Fibroblast of upper back skin (primary cell): Measurements from ENCODE around the gene IFTAP.

Experiments used
- DNase-seq: peaks from one replicate; pipeline ENCODE4 v3.0.0-alpha.2; 2013

Gene IFTAP

DNA sequence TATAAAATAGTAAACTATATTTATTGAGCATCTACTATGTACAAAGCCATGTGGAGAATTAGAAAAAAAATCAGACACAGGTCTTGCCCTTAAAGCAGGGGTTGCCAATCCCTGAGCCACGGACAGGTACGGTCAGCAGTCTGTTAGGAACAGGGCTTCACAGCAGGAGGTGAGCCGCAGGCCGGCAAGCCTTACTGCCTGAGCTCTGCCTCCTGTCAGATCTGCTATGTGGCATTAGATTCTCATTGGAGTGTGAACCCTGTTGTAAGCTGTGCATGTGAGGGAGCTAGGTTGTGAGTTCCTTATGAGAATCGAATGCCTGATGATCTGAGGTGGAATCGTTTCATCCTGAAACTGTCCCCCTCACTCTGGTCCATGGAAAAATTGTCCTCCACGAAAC lies 5.9 kb downstream of the IFTAP start:
- no peak for DNase-seq

DNA sequence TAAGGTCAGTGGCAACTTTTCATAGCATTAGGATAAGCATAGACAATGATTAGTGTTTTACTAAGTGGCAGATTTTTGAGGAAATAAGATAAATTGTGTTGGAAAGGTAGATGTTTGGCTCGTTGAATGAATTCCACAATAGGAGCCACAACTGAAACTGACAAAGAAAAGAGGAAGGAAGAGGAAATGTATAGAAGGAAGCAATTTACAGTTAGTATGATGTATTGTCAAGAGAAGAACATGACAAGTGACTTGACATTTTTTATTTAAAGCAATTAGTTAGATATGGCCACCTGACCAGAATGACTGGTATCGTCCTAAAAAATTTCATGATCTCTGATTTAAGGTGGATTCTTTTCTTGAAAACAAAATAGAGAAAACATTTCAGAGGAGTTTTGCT lies 6.9 kb downstream of the IFTAP start:
- DNase-seq, result no peak

DNA sequence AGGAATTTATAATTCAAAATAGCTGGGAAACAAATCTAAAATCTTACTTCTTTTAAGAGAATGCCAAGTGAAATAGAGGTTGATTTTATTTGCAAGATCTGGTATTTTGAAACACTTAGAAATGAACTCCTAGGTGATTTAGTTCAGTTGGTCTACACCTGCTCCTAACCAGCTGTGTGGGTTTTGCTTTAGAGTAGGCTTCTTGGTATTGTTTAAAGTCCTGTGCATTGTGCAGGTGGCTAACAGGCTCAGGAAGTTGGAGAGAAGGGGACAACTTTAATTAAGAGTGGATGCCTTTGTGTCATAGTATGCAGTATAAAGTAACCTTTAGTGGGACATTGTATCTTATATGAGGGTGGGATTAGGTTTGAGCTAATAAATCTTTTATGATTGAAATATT lies 7.8 kb downstream of the IFTAP start:
- no peak for DNase-seq

DNA sequence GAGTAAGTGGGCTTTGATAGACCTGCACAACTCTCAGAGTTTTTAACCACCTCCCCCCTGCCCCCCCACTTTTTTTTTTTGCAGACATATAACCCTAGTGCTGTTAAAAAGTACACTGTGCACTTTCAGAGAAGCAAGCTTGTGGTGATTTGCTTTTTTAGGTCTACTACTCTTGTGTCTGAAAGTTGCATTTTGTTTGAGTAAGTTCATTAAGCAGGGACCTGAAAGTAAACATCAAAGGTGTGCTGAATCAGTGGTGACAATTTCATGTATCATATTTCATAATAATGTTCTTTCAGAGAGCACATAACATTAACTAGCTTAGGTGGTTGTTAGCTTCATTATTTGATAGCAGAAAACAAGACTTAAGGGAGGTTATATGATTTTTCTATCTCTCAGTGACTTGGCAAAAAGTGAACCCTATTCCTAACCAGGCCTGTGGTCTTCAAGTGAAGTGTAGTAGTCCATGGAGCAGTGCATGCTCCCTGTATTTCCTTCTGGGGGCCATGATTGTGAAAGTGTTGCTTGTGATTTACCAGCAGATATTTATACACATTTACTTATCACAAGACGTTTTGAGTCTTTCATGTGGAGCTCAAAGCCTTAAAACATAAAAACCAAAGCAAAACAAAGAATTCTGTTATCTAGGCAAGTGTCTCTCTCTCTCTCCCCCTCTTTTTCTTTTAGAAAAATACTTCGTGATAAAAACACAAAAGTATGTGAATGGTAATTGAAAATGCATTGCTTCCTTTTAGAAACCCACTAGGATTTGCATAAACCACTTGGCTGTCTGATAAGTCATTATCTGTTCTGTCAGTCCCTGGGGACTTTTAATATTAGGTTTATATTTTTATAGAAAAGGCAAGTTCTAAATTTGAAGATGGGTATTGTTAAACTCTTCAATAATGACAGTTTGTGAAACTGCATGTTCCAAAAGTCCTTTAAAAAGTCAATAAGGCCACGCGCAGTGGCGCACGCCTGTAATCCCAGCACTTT lies 11.2 kb downstream of the IFTAP start:
- DNase-seq, result no peak

DNA sequence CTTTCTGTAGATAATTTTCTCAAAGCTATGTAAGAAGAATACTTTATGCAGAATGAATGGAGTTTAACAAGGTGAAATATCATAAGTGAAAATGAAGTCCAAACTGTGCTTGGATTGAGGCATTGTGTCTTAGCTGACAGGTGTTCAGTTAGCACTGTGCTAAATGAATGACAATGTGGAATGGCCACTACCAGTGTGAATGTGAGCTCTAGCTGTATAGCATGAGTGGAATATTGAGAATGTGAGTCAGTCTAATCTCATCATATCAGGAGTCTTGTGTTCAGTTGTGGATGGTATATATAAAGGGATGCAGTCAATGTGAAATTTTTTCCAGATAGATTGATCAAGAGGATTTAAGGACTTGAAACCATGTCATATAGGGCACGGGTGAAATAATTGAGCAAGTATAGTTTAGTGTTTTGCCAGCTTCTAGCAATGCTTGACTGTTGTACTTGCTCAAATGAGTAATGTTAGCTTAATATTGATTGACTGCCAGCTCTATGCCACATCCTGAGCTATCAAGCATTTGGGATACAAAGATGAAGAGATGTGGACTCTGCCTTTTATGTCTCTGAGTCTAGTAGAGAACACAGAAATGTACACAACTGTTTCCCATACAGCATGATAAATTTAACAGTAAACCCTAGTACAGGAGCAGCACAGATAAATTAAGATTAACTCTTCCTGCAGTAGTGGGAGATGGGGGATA lies 14.3 kb downstream of the IFTAP start:
- DNase-seq, result no peak

DNA sequence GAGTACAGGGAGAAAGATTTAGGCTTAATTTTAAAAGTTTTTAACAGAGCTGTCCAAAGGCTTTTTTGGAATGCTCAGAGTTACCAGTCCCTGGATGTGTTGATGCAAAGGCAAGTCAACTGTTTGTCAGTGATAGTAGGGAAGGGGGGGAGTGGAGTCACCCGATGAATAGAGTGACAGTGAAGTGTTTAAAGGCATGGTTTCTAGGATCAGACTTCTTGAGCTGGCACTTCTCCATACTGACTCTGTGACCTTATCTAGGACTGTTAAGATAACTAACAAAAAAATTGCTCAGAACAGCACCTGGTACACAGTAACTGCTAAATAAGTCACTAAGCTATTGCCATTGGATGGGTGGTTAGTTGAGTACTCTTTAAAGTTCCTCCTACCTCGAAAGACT lies 15.1 kb downstream of the IFTAP start:
- no peak for DNase-seq

DNA sequence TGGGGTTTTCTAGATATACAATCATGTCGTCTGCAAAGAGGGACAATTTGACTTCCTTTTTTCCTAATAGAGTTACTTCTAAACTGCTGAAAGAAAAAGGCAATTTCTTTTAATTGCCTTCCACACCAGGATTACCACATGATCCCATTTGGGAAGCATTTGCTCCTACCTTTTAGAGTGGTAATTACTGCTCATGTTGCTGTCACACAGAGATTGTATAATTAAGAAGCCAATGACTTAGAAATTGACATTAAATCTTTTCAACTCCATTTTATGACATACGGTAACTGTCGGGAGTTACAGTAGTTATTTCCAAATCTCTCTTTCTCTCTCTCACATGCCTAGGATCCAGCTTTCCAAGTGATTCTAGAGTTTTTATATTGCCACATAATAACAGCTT lies 21.5 kb downstream of the IFTAP start:
- DNase-seq, result no peak

DNA sequence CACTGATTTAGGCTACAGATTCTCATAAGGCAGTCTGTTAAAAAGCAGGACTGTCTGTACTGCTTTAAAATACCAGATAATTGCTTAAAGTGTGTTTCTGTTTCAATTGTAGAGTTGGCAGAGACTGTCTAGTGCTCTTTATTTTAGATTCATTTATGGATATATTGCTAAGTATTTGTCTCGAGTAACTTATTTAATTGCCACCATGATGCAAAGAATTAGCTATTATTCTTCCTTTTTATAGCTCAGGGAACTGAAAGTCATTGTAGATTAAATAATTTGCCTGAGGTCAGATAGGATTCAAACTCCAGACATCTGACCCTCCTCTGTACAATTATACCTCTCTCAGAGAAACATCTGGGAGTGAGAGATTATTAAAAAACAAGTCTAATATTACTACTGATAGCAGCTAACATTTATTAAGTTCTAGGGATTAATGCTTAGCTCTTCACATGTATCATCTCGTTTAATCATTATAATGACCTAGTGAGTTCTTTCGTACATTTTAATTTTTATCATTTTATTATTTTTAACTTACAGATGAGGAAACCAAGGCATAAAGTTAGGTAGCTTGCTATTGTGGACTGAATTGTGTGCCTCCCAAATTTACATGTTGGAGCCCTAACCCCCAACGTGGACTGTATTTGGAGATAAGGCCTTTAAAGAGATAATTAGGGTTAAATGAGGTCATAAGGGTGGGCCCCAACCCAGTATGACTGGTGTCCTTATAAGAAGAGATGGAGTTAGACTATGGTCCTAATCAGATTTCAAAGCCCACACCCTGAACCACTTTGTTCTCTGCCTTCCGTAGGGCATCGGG lies 23.5 kb downstream of the IFTAP start:
- DNase-seq, result no peak

DNA sequence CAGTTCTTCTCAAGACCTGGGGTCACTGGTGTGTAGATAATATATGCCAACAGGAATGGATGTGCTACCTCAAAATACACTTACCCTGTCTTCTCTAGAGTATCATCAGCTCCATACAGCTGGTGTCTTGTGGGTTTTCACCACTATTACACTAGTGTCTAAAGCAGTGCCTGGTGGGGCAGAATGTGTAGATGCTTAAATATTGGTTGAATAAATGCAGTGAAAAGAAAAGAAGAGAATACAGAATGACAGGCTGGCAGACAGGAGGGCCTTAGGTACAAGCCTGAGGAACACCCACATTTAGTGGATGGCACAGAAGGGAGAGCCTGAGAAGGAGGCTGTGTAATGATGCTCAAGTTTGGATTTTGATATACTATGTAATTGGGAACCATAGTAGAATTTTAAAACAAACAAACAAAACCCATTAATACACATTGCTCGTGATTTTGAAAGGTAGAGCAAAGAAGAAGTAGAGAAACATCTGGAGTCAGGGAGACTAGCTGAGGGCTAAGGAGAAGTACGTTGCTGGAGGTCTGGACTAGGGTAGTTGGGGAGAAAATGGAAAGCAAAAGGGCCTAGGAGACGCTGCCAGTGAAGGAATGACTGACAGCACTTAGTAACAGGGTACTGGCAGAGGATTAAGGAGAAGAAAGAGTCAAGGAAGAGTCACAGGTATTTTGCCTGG lies 24.2 kb downstream of the IFTAP start:
- no peak for DNase-seq

DNA sequence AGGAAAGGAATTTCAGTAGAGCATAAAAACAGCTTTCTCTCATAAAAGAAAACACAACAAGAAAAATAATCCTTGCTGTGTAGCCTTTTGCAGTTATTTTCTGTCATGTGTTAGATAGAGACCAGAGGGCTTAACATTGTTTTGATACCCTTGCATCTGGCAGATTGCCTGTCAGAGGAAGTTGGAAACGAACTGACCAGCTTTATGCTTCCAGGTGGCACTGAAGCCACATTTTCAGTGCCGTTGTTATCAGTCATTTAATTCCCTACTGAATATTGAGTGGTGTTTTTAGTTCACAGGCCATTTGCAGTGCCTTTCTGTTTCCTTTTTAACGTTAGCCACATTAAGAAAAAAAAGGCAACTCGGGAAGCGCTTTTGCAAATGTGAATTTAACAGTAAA lies 25.2 kb downstream of the IFTAP start:
- DNase-seq, result no peak

DNA sequence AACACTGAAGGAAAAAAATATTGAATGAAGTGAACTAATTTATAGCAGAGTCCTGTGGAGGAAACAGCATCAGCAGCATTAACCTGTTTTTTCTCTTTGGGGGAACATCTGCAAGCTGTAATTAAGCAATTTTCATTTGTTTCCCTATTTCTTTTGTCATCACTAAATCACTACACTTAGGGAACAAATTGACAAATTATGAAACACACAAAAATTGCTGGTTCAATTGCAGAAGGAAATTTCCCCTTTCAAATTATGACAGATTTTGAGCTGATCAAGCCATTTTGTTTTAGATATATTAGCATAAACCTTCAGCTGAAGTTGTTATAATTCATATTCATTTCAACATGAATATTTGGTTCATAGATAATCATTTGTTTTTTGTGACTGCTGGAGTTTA lies 25.9 kb downstream of the IFTAP start:
- no peak for DNase-seq

DNA sequence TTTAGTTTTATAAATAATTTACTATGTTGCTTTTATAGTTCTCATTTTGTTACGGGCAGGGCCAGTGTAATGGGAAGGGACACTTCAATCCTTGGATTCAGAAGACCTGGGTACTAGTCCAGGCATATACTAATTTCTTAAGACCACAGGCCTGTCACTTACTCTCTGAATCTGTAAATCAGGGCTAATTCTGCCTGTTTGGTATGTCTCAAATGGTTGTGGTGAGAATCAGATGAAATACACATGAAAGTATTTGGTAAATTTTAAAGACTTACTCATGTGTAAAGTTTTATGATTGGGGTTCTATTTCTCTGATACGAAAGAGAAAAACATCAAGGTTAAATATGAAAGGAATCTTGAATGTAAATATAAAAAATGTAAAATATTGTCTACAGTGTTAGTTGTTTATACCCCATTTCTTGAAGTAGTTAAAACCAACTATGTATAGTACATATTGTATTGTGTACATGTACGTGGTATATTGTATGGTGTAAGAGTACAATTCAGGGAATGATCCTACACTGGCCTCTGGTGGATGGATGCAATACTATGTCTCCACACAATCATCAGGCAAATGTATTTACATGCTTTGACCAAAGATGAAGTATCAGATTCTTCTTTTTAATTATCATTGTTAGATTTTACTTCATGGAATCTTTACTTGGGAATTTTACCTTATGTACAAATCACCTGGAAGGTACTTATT lies 28.3 kb downstream of the IFTAP start:
- DNase-seq, result peak; percentile 51

DNA sequence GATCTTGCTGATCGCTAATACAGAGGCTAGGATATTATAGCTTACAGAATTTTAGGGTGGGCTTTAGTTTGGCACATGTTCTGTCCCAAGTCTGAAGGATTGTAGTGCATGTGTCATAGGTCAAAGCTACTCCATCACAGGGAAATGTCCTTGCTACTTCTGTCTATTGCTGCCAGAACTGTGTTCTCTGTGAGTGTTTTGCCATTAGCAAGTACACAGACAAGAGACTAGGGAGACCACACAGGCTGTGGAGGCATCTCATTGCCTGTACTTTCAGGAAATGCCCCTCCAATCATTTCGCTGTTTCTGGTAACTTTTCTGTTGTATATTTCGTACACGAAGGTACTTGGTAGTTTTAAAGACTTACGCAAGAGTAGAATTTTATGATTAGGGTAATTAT lies 29.2 kb downstream of the IFTAP start:
- DNase-seq, result no peak

DNA sequence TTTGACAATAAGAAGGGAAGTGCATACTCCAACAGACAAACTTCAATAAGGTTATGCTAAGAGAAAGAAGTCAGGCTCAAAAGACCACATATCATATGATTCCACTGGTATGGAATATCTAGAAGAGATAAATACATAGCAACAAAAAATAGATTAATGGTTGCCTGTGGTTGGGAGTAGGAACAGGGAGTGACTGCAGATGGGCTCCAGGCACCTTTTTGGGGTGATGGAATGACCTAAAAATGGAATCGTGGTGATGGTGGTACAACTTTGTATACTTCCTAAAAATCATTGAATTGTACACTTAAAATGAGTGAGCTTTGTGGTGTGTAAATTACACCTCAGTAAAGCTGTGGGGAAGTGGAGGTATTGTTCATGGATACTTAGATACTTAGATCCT lies 32.7 kb downstream of the IFTAP start:
- DNase-seq, result no peak

DNA sequence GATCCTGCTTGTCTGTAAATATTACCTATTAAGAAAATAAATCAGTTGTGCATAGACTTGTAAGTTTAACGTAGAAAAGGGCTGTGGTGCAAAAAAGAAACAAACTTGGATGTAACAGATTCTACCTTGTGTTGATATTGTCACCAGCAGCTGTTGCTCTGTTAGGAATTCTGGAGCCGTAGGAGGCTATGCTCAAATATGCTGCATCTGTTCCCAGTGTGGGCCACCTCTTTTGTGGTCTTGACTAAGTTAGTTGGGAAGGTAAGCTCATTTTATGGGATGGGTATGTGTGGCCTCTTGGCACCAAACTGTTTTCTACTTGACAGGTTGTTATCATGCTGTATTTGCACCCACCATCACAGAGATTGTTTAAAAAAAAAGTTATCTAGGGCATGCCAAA lies 33.2 kb downstream of the IFTAP start:
- no peak for DNase-seq

DNA sequence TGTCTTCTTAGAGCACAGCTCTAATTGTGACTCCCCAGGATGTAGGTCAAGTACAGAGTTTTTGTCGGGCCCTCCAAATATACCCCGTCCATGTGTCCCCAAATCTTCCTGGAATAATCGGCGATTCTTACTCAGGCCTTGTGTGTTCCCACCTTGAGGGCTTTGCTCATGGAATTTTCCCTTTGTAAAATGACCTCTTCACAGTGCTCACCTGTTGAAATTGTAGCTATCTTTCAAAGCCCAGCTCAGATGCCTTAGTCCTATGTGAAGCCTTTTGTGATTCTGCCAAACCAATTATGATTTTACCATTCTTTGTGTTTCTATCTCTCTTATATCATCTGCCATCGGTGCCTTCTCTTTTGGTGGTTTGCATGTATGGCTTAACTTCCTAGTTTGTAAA lies 33.8 kb downstream of the IFTAP start:
- no peak for DNase-seq

DNA sequence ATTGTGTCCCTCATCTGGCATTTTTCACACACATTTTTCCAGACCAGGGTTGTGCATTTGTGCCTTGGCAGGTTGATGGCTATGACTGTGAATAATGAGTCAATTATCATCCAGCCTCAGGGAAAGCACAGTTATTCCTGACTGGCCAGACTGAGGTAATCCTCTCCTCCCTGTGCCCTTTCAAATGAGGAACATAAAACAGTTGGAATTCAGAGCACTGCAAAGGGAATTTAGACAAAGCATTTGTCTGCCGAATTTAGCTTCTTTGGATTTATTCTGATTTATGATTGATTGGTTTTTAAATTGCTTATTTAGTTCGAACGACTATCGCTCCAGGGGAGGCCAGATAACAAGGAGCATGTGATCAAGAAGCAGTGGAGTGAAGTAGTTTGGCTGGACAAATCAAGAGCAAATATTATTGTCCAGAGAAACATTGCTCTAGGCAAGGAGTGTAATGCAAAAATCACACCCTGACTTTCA lies 34.5 kb downstream of the IFTAP start:
- no peak for DNase-seq

DNA sequence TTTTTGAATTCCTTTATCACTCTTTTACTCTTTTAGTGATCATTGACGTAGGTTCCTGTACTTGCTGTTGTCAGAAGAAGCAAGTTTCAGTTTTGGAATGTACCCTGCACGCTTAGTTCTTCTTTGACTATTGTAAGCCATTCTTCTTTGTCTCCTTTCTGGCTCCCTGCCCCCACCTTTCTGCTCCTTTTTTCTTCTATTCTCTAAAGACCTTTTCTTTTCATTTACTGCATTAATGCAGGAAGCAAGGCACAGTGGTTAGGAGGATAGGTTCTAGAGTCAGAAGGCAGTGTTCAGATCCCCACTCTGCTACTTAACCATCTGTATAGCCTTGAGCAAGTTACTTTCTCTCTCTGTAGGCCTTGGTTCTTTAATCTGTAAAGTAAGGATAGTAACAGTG lies 37.5 kb downstream of the IFTAP start:
- DNase-seq, result no peak

DNA sequence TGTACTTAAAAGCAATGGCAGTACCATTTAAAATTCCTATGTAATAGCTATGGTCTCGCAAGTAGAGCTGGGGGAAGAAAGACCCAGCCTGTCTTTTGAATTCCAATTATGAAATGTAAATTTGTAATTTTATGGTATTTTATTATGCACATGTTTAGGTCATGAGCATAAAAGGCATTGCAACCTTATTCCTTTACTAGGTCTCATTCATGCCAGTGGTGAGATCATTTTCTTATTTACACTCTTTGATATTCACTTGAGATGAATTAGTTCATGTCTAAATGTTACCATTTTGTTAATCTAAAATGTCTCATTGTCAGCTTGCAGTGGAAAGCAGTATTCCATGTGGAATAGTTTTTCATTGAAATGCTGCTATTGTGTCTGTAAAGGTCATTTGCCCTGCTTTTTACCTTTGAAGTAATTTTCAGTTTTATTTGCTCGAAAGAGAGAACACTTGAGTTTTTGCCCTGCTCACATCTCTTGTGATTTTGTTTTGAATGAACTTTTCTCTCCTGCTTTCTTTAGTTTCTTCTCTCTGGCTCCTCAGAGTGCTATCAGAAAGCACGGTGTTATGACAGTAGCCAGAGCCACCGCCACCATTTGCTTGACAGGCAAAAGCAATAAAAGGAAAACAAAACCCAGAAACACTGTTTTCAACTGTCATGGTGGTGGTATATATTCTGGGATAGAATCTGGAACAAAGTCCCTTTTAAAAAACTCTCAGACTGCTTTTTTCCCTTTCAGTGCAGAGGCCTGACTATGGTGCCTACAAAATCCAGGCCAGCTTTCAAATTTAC lies 41.0 kb downstream of the IFTAP start:
- no peak for DNase-seq

DNA sequence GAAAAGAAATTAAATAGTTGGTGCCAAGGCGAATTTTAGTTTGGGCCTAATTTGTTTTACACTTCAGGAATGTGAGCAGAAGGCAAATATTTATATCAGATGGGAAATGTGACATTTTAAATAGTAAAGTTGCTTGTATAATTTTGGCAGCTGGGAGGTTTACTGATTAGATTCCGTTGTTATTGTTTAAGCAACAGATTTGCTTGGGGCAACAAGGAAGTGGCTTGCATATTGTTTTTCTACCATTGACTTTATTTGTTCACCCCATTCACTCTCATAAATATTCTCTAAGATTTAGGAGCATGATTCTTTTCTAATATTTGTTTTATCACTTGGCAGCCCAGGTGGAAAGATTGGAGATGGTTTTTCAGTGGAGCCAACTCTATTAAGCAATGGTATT lies 44.3 kb downstream of the IFTAP start:
- DNase-seq, result no peak

DNA sequence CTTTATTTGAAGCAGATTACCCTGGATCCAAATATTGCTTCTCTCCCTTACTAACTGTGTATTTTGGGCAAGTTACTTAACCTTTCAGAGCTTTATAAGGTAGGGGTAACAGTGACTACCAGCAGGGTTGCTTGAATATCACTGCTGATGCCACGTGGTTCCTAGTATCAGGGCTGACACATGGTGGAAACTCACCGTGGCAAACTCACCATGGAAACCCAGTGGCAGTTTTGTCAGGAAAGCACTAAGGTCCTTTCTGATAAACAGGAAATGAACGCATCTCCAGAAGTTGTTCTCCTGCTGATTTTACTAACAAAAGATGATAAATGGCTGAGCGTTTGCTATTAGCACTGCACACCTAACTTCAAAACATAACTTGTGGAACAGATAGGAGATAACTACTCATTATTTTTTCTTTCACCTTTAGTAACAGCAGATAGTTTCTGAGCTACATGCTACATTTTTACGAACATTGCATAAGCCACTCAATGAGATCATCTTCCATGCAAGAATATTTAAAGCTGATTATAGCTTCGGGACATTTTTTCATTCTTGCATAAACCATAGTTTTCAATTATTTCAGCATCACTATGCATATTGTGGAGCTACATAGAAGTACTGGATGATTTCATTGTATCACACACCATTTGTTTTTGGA lies 63.4 kb downstream of the IFTAP start:
- DNase-seq, result peak; percentile 6
